Trophoblast cell (in vitro differentiated cells and primary cell): ENCODE measurements around the gene VPS25.
A peak's percentile ranks its signal among the peaks of the same experiment; 100 is the strongest.

ENCODE experiments used
- DNase-seq, 2 donors: peaks; one replicate each; pipeline ENCODE4 v3.0.0-alpha.2; 2016
- H2AFZ ChIP-seq: 2 replicates; pipeline ENCODE4 v1.6.1; 2013; ENCODE audit warnings: low read length, moderate library complexity, mild to moderate bottlenecking; ENCODE audit not compliant: insufficient read depth, poor library complexity
- H2AK5ac ChIP-seq: 2 replicates; pipeline ENCODE4 v1.6.1; 2013; ENCODE audit warnings: mild to moderate bottlenecking, low read length
- H2BK120ac ChIP-seq: 2 replicates; pipeline ENCODE4 v1.6.1; 2013; ENCODE audit warnings: low read length, mild to moderate bottlenecking, moderate library complexity; ENCODE audit not compliant: insufficient read depth, poor library complexity
- H2BK12ac ChIP-seq: 2 replicates; pipeline ENCODE4 v1.6.1; 2013; ENCODE audit warnings: mild to moderate bottlenecking, low read length, moderate library complexity
- H2BK5ac ChIP-seq: 2 replicates; pipeline ENCODE4 v1.6.1; 2013; ENCODE audit warnings: low read length, low read depth, moderate library complexity, mild to moderate bottlenecking; ENCODE audit not compliant: poor library complexity
- H3K14ac ChIP-seq: 2 replicates; pipeline ENCODE4 v1.6.1; 2013; ENCODE audit warnings: mild to moderate bottlenecking, low read length
- H3K18ac ChIP-seq: 2 replicates; pipeline ENCODE4 v1.6.1; 2013; ENCODE audit warnings: mild to moderate bottlenecking, low read length
- H3K23ac ChIP-seq: 2 replicates; pipeline ENCODE4 v1.6.1; 2013; ENCODE audit warnings: low read length
- H3K27ac ChIP-seq: 2 replicates; pipeline ENCODE4 v1.5.1; 2013; ENCODE audit warnings: low read depth, mild to moderate bottlenecking, inconsistent platforms, low read length, moderate library complexity
- H3K27me3 ChIP-seq: 2 replicates; pipeline ENCODE4 v1.6.1; 2013; ENCODE audit warnings: inconsistent platforms, mild to moderate bottlenecking, low read length, moderate library complexity; ENCODE audit not compliant: insufficient read depth
- H3K36me3 ChIP-seq, 2 experiments: 1 replicate in 1 of 2; 2 replicates in 1 of 2; pipeline ENCODE4 v1.6.1; 2013; ENCODE audit warnings: low read length in 2 of 2, mild to moderate bottlenecking in 2 of 2, moderate library complexity in 1 of 2; ENCODE audit not compliant: insufficient read depth in 2 of 2, control insufficient read depth in 1 of 2
- H3K4ac ChIP-seq: 2 replicates; pipeline ENCODE4 v1.6.1; 2013; ENCODE audit warnings: low read depth, mild to moderate bottlenecking, low read length, moderate library complexity
- H3K4me1 ChIP-seq, 2 experiments: 1 replicate in 1 of 2; 2 replicates in 1 of 2; pipeline ENCODE4 v1.6.1; 2013; ENCODE audit warnings: low read length in 2 of 2, mild to moderate bottlenecking in 2 of 2, moderate library complexity in 1 of 2; ENCODE audit not compliant: insufficient read depth in 2 of 2, control insufficient read depth in 1 of 2
- H3K4me2 ChIP-seq: 2 replicates; pipeline ENCODE4 v1.6.1; 2013; ENCODE audit warnings: inconsistent platforms, mild to moderate bottlenecking, low read length, moderate library complexity
- H3K4me3 ChIP-seq: 2 replicates; pipeline ENCODE4 v1.5.1; 2013; ENCODE audit warnings: mild to moderate bottlenecking, low read depth, low read length, inconsistent platforms
- H3K79me1 ChIP-seq: one replicate; pipeline ENCODE4 v1.6.1; 2013; ENCODE audit warnings: low read length
- H3K79me2 ChIP-seq: 2 replicates; pipeline ENCODE4 v1.6.1; 2013; ENCODE audit warnings: low read length, mild to moderate bottlenecking; ENCODE audit not compliant: control insufficient read depth, insufficient read depth, poor library complexity
- H3K9ac ChIP-seq: 2 replicates; pipeline ENCODE4 v1.6.1; 2013; ENCODE audit warnings: mild to moderate bottlenecking, low read length
- H3K9me3 ChIP-seq: 2 replicates; pipeline ENCODE4 v1.6.1; 2013; ENCODE audit warnings: low read depth, mild to moderate bottlenecking, control low read depth, inconsistent platforms, low read length; ENCODE audit not compliant: insufficient read depth
- H4K12ac ChIP-seq: 2 replicates; pipeline ENCODE4 v1.6.1; 2013; ENCODE audit warnings: low read depth, mild to moderate bottlenecking, low read length, moderate library complexity
- H4K8ac ChIP-seq: 2 replicates; pipeline ENCODE4 v1.6.1; 2013; ENCODE audit warnings: low read depth, mild to moderate bottlenecking, low read length, moderate library complexity
- H4K91ac ChIP-seq: one replicate; pipeline ENCODE4 v1.6.1; 2013; ENCODE audit warnings: low read depth, mild to moderate bottlenecking, low read length, moderate library complexity
- WGBS: extraction: QIAGEN DNeasy Blood & Tissue Kit; methylation state at CpG from one replicate; pipeline ENCODE4 v1.1.7; 2013; ENCODE audit warnings: missing lambda C conversion rate; ENCODE audit not compliant: insufficient read length, insufficient coverage; ENCODE audit errors: extremely low coverage; 5-methylcytosine and 5-hydroxymethylcytosine counted together

Gene VPS25

GRCh38 chr17:42748202-42748907 is 24.9 kb upstream of the VPS25 start:
- H3K4me2 ChIP-seq, result no peak overlapping the region
- no peak overlapping the region for H2BK5ac ChIP-seq
- DNase-seq, result no peak
- H3K9ac ChIP-seq, result no peak overlapping the region
- H4K8ac ChIP-seq, result no peak overlapping the region
- no peak overlapping the region for H3K27ac ChIP-seq
- H3K4me1 ChIP-seq, result peaks cover 0 to 5% of the 10 kb centered on the region in 2 experiments
- no peak overlapping the region for H2AK5ac ChIP-seq
- no peak overlapping the region for H3K18ac ChIP-seq
- peaks cover 2% of the 10 kb centered on the region for H3K9me3 ChIP-seq
- no peak overlapping the region for H3K4ac ChIP-seq
- H3K27me3 ChIP-seq, result no peaks in the 10 kb centered on the region
- no peak overlapping the region for H2BK12ac ChIP-seq
- H3K14ac ChIP-seq, result no peak overlapping the region
- no peak overlapping the region for H4K91ac ChIP-seq
- no peaks in the 10 kb centered on the region for H3K36me3 ChIP-seq
- H2BK120ac ChIP-seq, result no peak overlapping the region
- peaks cover 10% of the 10 kb centered on the region for H3K79me1 ChIP-seq
- no peak overlapping the region for H2AFZ ChIP-seq
- H3K4me3 ChIP-seq, result no peak overlapping the region
- H4K12ac ChIP-seq, result no peak overlapping the region
- no CpG with 5 or more reads among the region's 7 CpGs for WGBS
- H3K79me2 ChIP-seq, result peaks cover 1% of the 10 kb centered on the region
- H3K23ac ChIP-seq, result no peak overlapping the region

DNA sequence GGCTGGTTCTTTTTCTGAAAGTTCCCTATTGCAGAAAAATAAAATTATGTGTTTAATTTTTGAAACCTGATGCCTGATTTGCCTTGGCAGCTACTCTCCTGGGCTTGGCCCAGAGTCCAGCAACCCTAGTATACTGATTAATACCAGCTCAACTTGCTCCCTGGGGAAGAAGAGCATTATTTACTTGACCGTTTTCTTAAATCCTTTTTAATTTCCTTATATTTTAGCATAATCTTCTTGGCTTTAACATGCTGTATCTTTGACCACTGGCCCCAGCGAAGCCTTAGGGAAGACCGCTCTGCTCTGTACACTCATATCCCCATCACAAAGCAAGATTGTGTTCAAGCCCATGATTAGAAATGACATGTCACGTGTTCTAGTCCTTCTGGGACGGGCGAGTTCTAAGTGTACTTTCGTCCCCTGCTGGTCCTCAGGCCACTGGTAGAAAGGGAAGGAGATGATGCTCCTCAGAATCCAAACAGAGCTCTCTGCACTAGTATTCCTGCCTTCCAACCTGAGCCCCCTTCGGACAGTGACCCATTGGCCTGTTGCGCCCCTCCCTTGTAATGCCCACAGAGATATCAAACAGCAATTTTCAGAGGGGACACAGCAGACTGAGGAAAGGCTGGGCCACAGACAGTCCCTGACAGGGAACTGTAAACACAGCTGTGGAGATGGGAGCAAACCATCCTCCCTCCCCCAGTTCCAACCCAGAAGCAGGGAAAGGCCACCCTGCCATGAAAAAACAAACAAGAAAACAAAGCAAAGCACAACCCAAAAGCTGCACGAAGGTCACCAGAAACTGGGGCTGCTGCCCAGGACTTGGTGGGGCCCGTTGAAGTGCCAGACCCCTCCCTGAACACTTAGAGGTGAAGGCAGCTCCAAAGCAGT is 24.1 kb upstream of the VPS25 start:
- DNase-seq, result no peak
- no peak overlapping the region for H3K18ac ChIP-seq

GRCh38 chr17:42750739-42751344 is 22.4 kb upstream of the VPS25 start:
- no CpG with 5 or more reads among the region's 3 CpGs for WGBS
- no peaks in the 10 kb centered on the region for H3K9me3 ChIP-seq
- H3K14ac ChIP-seq, result no peak overlapping the region
- H3K27me3 ChIP-seq, result no peaks in the 10 kb centered on the region
- H3K4me1 ChIP-seq, result no peaks in the 10 kb centered on the region
- DNase-seq, result no peak
- H3K9ac ChIP-seq, result no peak overlapping the region
- H2AK5ac ChIP-seq, result no peak overlapping the region
- H4K91ac ChIP-seq, result no peak overlapping the region
- no peak overlapping the region for H2AFZ ChIP-seq
- H4K8ac ChIP-seq, result no peak overlapping the region
- no peak overlapping the region for H2BK5ac ChIP-seq
- H3K4me2 ChIP-seq, result no peak overlapping the region
- no peak overlapping the region for H3K27ac ChIP-seq
- no peak overlapping the region for H3K23ac ChIP-seq
- H3K4ac ChIP-seq, result no peak overlapping the region
- H3K79me1 ChIP-seq, result no peaks in the 10 kb centered on the region
- H2BK12ac ChIP-seq, result no peak overlapping the region
- H3K79me2 ChIP-seq, result no peaks in the 10 kb centered on the region
- H4K12ac ChIP-seq, result no peak overlapping the region
- no peak overlapping the region for H3K4me3 ChIP-seq
- H3K36me3 ChIP-seq, result no peaks in the 10 kb centered on the region
- H3K18ac ChIP-seq, result no peak overlapping the region
- no peak overlapping the region for H2BK120ac ChIP-seq

More for the DNA sequence above, 24.1 kb upstream of the VPS25 start:
- no peak overlapping the region for H4K12ac ChIP-seq
- no CpG with 5 or more reads among the region's 11 CpGs for WGBS
- H3K4ac ChIP-seq, result no peak overlapping the region
- no peak overlapping the region for H2BK5ac ChIP-seq
- H2AK5ac ChIP-seq, result no peak overlapping the region
- no peak overlapping the region for H3K23ac ChIP-seq
- no peak overlapping the region for H2AFZ ChIP-seq
- H3K4me3 ChIP-seq, result no peak overlapping the region
- peaks cover 1% of the 10 kb centered on the region for H3K79me2 ChIP-seq
- H3K27ac ChIP-seq, result no peak overlapping the region
- H3K4me2 ChIP-seq, result no peak overlapping the region
- H3K14ac ChIP-seq, result no peak overlapping the region
- H3K27me3 ChIP-seq, result no peaks in the 10 kb centered on the region
- peaks cover 8% of the 10 kb centered on the region for H3K79me1 ChIP-seq
- peaks cover 2% of the 10 kb centered on the region for H3K9me3 ChIP-seq
- no peak overlapping the region for H4K91ac ChIP-seq
- no peak overlapping the region for H2BK120ac ChIP-seq
- H2BK12ac ChIP-seq, result no peak overlapping the region
- H3K9ac ChIP-seq, result no peak overlapping the region
- H3K36me3 ChIP-seq, result no peaks in the 10 kb centered on the region
- no peak overlapping the region for H4K8ac ChIP-seq
- peaks cover 0 to 3% of the 10 kb centered on the region in 2 experiments for H3K4me1 ChIP-seq

GRCh38 chr17:42751628-42752027 is 21.6 kb upstream of the VPS25 start:
- Histone ChIP-seq H4K8ac (no peak overlapping the region), H2BK5ac (no peak overlapping the region), H3K79me2 (no peaks in the 10 kb centered on the region), H4K12ac (no peak overlapping the region), H2AK5ac (no peak overlapping the region), H3K4me2 (no peak overlapping the region), H2AFZ (no peak overlapping the region), H3K36me3 (no peaks in the 10 kb centered on the region), H3K4me1 (peaks cover 0 to 2% of the 10 kb centered on the region in 2 experiments), H4K91ac (no peak overlapping the region), H3K27me3 (no peaks in the 10 kb centered on the region), H3K4me3 (no peak overlapping the region), H3K9ac (no peak overlapping the region), H3K4ac (no peak overlapping the region), H3K14ac (no peak overlapping the region), H3K18ac (no peak overlapping the region), H2BK120ac (no peak overlapping the region), H2BK12ac (no peak overlapping the region), H3K23ac (no peak overlapping the region), H3K79me1 (no peaks in the 10 kb centered on the region), H3K27ac (no peak overlapping the region), H3K9me3 (no peaks in the 10 kb centered on the region)
- DNase-seq, result peak; percentile 17 to 40
- no CpG with 5 or more reads among the region's 7 CpGs for WGBS
